Testis (tissue), 3 donors: Measurements from ENCODE around the gene HK1. TPM values are rescaled to one million over a fixed set of nuclear protein-coding genes. Genes with fewer than 3 reads are reported as not detected.

Experiments
- DNase-seq: peaks from one replicate; pipeline ENCODE4 v3.0.0-alpha.2; 2019
- H3K27ac ChIP-seq, 2 donors: fragments of 200-600 bp; sonication (generic); one replicate each; pipeline ENCODE4 v1.5.1; 2019
- H3K27me3 ChIP-seq: fragments of 200-600 bp; sonication (generic); one replicate; pipeline ENCODE4 v1.5.1; 2019
- H3K36me3 ChIP-seq: fragments of 200-600 bp; sonication (generic); one replicate; pipeline ENCODE4 v1.5.1; 2017; ENCODE audit warnings: low read depth; ENCODE audit errors: missing control alignments
- H3K4me1 ChIP-seq: fragments of 200-600 bp; sonication (generic); one replicate; pipeline ENCODE4 v1.5.1; 2019
- H3K4me3 ChIP-seq, 2 donors: fragments of 200-600 bp; sonication (generic); one replicate each; pipeline ENCODE4 v1.5.1; 2017 to 2019
- H3K9me3 ChIP-seq: fragments of 200-600 bp; sonication (generic); one replicate; pipeline ENCODE4 v1.5.1; 2017
- CTCF ChIP-seq, 3 experiments: fragments of 450-650 bp in 2 of 3; fragments of 200-600 bp in 1 of 3; sonication (generic) in 1 of 3; IDR thresholded peaks; one replicate each; pipeline ENCODE4 v1.5.1; 2016 to 2019; ENCODE audit warnings: antibody characterized with exemption in 3 of 3, mild to moderate bottlenecking in 2 of 3, moderate library complexity in 1 of 3
- POLR2A ChIP-seq: fragments of 450-650 bp; IDR thresholded peaks from one replicate; pipeline ENCODE4 v1.6.1; 2017; ENCODE audit warnings: antibody characterized with exemption, mild to moderate bottlenecking, moderate library complexity
- WGBS, 2 donors: methylation state at CpG; one replicate each; pipeline ENCODE4 v1.1.5; 2018; 5-methylcytosine and 5-hydroxymethylcytosine counted together
- intact Hi-C: fragments of 100-400 bp; cut with DNase I; formaldehyde crosslinking; loops from one replicate; pipeline ENCODE4 v1.15.1; 2023; ENCODE audit warnings: low total_unique reads
- polyA plus RNA-seq: library from polyadenylated mRNA; stranded (reverse); fragments of 350-450 nt; fragmentation: Illumina TruSeq; extraction: RNeasy Lipid Tissue Mini Kit (QIAGEN cat#74804); gene quantifications from one replicate; pipeline ENCODE4 v1.2.3, GENCODE V29; 2014; ENCODE audit warnings: low read depth, low replicate concordance; ENCODE audit not compliant: insufficient read depth
- total RNA-seq, 2 donors: library from RNA; depleted of rRNA; stranded (reverse); fragments of >200 nt; gene quantifications; one replicate each; pipeline ENCODE4 v1.2.3, GENCODE V29; 2016

The HK1 gene
- total and polyA plus RNA-seq, 3 donors from 2014 or later = 62.3 to 179 (median 143) TPM

- H3K9me3 ChIP-seq = no peaks in the 10 kb centered on the region
- H3K4me3 ChIP-seq = no peak overlapping the region
- peaks cover 12% of the 10 kb centered on the region for H3K4me1 ChIP-seq
- H3K27me3 ChIP-seq = no peaks in the 10 kb centered on the region
- WGBS, 2 donors = 81 to 82% methylated on average over 10 of the region's 10 CpGs
- no peaks in the 10 kb centered on the region for H3K36me3 ChIP-seq
- TF ChIP-seq CTCF (IDR thresholded peaks at IDR 0.05) (no peak), POLR2A (no peak)
- no peak for DNase-seq
- H3K27ac ChIP-seq = no peak overlapping the region
- intact Hi-C loops = no loop called here
Observed at GRCh38 chr10:69410487-69410886, 132.2 kb downstream of the HK1 start.

- Histone ChIP-seq H3K36me3 (no peaks in the 10 kb centered on the region), H3K4me1 (peaks cover 12% of the 10 kb centered on the region), H3K27ac (no peak overlapping the region), H3K4me3 (no peak overlapping the region), H3K27me3 (no peaks in the 10 kb centered on the region), H3K9me3 (no peaks in the 10 kb centered on the region)
- intact Hi-C loops = no loop called here
- 78 to 85% methylated on average over 4 of the region's 4 CpGs for WGBS, 2 donors
- DNase-seq = no peak
- no peak for TF ChIP-seq POLR2A
- no peak for TF ChIP-seq CTCF (IDR thresholded peaks at IDR 0.05)
Observed at GRCh38 chr10:69411476-69411875, 133.2 kb downstream of the HK1 start.

- TF ChIP-seq POLR2A (no peak), CTCF (IDR thresholded peaks at IDR 0.05) (no peak)
- H3K4me1 ChIP-seq = peaks cover 12% of the 10 kb centered on the region
- DNase-seq = no peak
- WGBS, 2 donors = 79 to 89% methylated on average over 3 of the region's 3 CpGs
- no peaks in the 10 kb centered on the region for H3K36me3 ChIP-seq
- no peak overlapping the region for H3K27ac ChIP-seq
- intact Hi-C loops = no loop called here
- H3K9me3 ChIP-seq = no peaks in the 10 kb centered on the region
- no peak overlapping the region for H3K4me3 ChIP-seq
- H3K27me3 ChIP-seq = no peaks in the 10 kb centered on the region
Observed at GRCh38 chr10:69412232-69412790, 134.0 kb downstream of the HK1 start.

- DNase-seq = peak; percentile 90
- intact Hi-C loops = no loop called here
- Histone ChIP-seq H3K9me3 (no peaks in the 10 kb centered on the region), H3K4me3 (no peak overlapping the region), H3K27me3 (no peaks in the 10 kb centered on the region), H3K36me3 (no peaks in the 10 kb centered on the region), H3K4me1 (peaks cover 4% of the 10 kb centered on the region), H3K27ac (no peak overlapping the region)
- TF ChIP-seq CTCF (IDR thresholded peaks at IDR 0.05) (peak; percentile 68 to 73 (median 69)), POLR2A (no peak)
- 20 to 46% methylated on average over 7 to 13 of the region's 13 CpGs for WGBS, 2 donors
Observed at GRCh38 chr10:69413221-69413865, 135.0 kb downstream of the HK1 start.
